DND-41 (cell line): ENCODE results near the gene SOCS2.

ENCODE experiments used
- ATAC-seq: fragments of 200-7000 bp; cut with Tn5 transposase; 3 replicates; pipeline ENCODE4 v1.9.1; 2021; ENCODE audit warnings: low read depth; ENCODE audit not compliant: insufficient read depth
- DNase-seq: peaks from one replicate; pipeline ENCODE4 v3.0.0-alpha.2; 2020
- H2AFZ ChIP-seq: 2 replicates; pipeline ENCODE4 v1.6.0; 2012; ENCODE audit warnings: low read depth, low read length
- H3K27ac ChIP-seq: 2 replicates; pipeline ENCODE4 v1.5.1; 2012; ENCODE audit warnings: low read length, inconsistent platforms
- H3K27me3 ChIP-seq: fragments of 200-600 bp; sonication (generic); 2 replicates; pipeline ENCODE4 v1.6.0; 2012; ENCODE audit warnings: low read length, mild to moderate bottlenecking, inconsistent platforms; ENCODE audit not compliant: insufficient read depth, poor library complexity
- H3K36me3 ChIP-seq: 2 replicates; pipeline ENCODE4 v1.5.1; 2012; ENCODE audit warnings: low read length, inconsistent platforms; ENCODE audit not compliant: insufficient read depth
- H3K4me1 ChIP-seq: 2 replicates; pipeline ENCODE4 v1.5.1; 2012; ENCODE audit warnings: mild to moderate bottlenecking, low read length; ENCODE audit not compliant: insufficient read depth
- H3K4me2 ChIP-seq: 2 replicates; pipeline ENCODE4 v1.6.0; 2012; ENCODE audit warnings: mild to moderate bottlenecking, moderate library complexity, low read length, inconsistent platforms; ENCODE audit not compliant: insufficient read depth
- H3K4me3 ChIP-seq, 2 experiments: fragments of 200-600 bp in 1 of 2; shearing (Covaris generic) in 1 of 2; 2 replicates each; pipeline ENCODE4 v1.5.1; 2012 to 2016; ENCODE audit warnings: inconsistent platforms in 2 of 2, low read length in 2 of 2, mild to moderate bottlenecking in 2 of 2, low read depth in 1 of 2, moderate library complexity in 1 of 2
- H3K79me2 ChIP-seq: 2 replicates; pipeline ENCODE4 v1.6.0; 2012; ENCODE audit warnings: low read length, inconsistent platforms; ENCODE audit not compliant: insufficient read depth
- H3K9ac ChIP-seq: 2 replicates; pipeline ENCODE4 v1.6.0; 2012; ENCODE audit warnings: low read depth, mild to moderate bottlenecking, inconsistent platforms, low read length, moderate library complexity
- H3K9me3 ChIP-seq: 2 replicates; pipeline ENCODE4 v1.5.1; 2012; ENCODE audit warnings: low read length, moderate library complexity, mild to moderate bottlenecking, inconsistent platforms; ENCODE audit not compliant: insufficient read depth, severe bottlenecking
- H4K20me1 ChIP-seq: 2 replicates; pipeline ENCODE4 v1.6.0; 2012; ENCODE audit warnings: low read length; ENCODE audit not compliant: insufficient read depth
- CTCF ChIP-seq: IDR thresholded peaks from 2 replicates; pipeline ENCODE4 v1.5.1; 2012; ENCODE audit warnings: borderline replicate concordance, low read length, moderate library complexity, mild to moderate bottlenecking; ENCODE audit not compliant: poor library complexity, severe bottlenecking; ENCODE audit errors: extremely low read depth
- EZH2 ChIP-seq: IDR thresholded peaks from 3 replicates; pipeline ENCODE4 v1.6.1; 2012; ENCODE audit warnings: borderline replicate concordance, low read depth, mild to moderate bottlenecking, moderate library complexity, low read length, inconsistent platforms; ENCODE audit not compliant: severe bottlenecking

The SOCS2 gene

GRCh38 chr12:93563807-93564538 lies 8.5 kb upstream of the SOCS2 start:
- Histone ChIP-seq H2AFZ (no peak overlapping the region), H3K27ac (no peak overlapping the region), H3K27me3 (no peaks in the 10 kb centered on the region), H3K36me3 (peaks cover 66% of the 10 kb centered on the region), H3K9ac (no peak overlapping the region), H3K4me2 (no peak overlapping the region), H4K20me1 (0 out of 2 replicates have a peak, but pooled peaks cover 2% of the 10 kb centered on the region), H3K4me3 (no peak overlapping the region), H3K9me3 (peaks cover 2% of the 10 kb centered on the region), H3K79me2 (peaks cover 14% of the 10 kb centered on the region), H3K4me1 (peaks cover 2% of the 10 kb centered on the region; the same call in 1 of the 2 replicates)
- TF ChIP-seq CTCF, result peak; percentile 28
- TF ChIP-seq EZH2, result no peak
- ATAC-seq (peak; percentile 48; the same call in 1 of the 3 replicates), DNase-seq (no peak)

- Histone ChIP-seq H3K4me3 (no peak overlapping the region), H2AFZ (no peak overlapping the region), H3K9me3 (no peaks in the 10 kb centered on the region), H3K79me2 (peaks cover 26% of the 10 kb centered on the region), H3K9ac (no peak overlapping the region), H3K36me3 (peaks cover 60% of the 10 kb centered on the region), H3K27me3 (no peaks in the 10 kb centered on the region), H4K20me1 (0 out of 2 replicates have a peak, but pooled peaks cover 2% of the 10 kb centered on the region), H3K27ac (no peak overlapping the region), H3K4me1 (peaks cover 12% of the 10 kb centered on the region), H3K4me2 (no peak overlapping the region)
- ATAC-seq, result no peak
- no peak for TF ChIP-seq EZH2
- no peak for TF ChIP-seq CTCF
- no peak for DNase-seq
Observed at GRCh38 chr12:93565760-93566159, 6.7 kb upstream of the SOCS2 start.

GRCh38 chr12:93567174-93567573 lies 5.3 kb upstream of the SOCS2 start:
- Histone ChIP-seq H3K4me3 (no peak overlapping the region), H3K9me3 (no peaks in the 10 kb centered on the region), H3K27ac (no peak overlapping the region), H3K4me2 (no peak overlapping the region), H2AFZ (no peak overlapping the region), H3K27me3 (no peaks in the 10 kb centered on the region), H3K4me1 (peaks cover 14% of the 10 kb centered on the region), H3K36me3 (peaks cover 52% of the 10 kb centered on the region), H3K9ac (no peak overlapping the region), H4K20me1 (0 out of 2 replicates have a peak, but pooled peaks cover 4% of the 10 kb centered on the region), H3K79me2 (peaks cover 39% of the 10 kb centered on the region)
- ATAC-seq, result no peak
- no peak for TF ChIP-seq CTCF
- TF ChIP-seq EZH2, result no peak
- DNase-seq, result no peak

GRCh38 chr12:93568091-93568490 lies 4.4 kb upstream of the SOCS2 start:
- H3K27me3 ChIP-seq, result no peaks in the 10 kb centered on the region
- peaks cover 55% of the 10 kb centered on the region for H3K36me3 ChIP-seq
- TF ChIP-seq EZH2 (no peak), CTCF (no peak)
- no peak overlapping the region for H3K4me3 ChIP-seq
- peaks cover 48% of the 10 kb centered on the region for H3K79me2 ChIP-seq
- no peak overlapping the region for H3K9ac ChIP-seq
- ATAC-seq (no peak), DNase-seq (no peak)
- H3K9me3 ChIP-seq, result no peaks in the 10 kb centered on the region
- H3K27ac ChIP-seq, result no peak overlapping the region
- H3K4me2 ChIP-seq, result no peak overlapping the region
- peaks cover 23% of the 10 kb centered on the region for H3K4me1 ChIP-seq
- peaks cover 13% of the 10 kb centered on the region for H4K20me1 ChIP-seq
- no peak overlapping the region for H2AFZ ChIP-seq
